ENCODE data around the gene XRN2.
"Not testable (repeated sequence)": the region's sequence is repeated elsewhere in the genome, so short reads cannot be mapped to it uniquely, and the experiment has no call there.

Gene XRN2

DNA sequence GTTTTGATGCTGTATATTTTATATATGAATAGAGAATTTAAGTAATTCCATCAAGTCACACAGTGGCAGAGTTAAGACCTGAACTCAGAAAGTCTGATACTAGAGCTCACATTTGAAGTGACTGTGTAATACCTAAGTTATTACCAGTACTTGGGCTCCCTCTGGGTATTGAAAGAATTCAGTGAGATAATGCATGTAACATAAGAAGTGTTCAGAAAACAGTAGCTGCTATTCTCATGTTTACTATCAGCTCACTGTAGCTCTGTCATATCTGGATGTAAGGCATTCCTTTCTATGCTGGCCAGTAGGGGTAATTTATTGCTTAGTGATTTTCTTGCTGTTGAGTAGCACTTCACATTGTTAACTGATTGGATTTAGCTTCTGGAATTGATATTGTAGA is 49.6 kb downstream of the XRN2 start:
- no peak for DNase-seq

GRCh38 chr20:21353236-21353635 is 50.1 kb downstream of the XRN2 start:
- no peak for DNase-seq

- DNase-seq: no peak
Measured at GRCh38 chr20:21355981-21356380, 52.9 kb downstream of the XRN2 start.

DNA sequence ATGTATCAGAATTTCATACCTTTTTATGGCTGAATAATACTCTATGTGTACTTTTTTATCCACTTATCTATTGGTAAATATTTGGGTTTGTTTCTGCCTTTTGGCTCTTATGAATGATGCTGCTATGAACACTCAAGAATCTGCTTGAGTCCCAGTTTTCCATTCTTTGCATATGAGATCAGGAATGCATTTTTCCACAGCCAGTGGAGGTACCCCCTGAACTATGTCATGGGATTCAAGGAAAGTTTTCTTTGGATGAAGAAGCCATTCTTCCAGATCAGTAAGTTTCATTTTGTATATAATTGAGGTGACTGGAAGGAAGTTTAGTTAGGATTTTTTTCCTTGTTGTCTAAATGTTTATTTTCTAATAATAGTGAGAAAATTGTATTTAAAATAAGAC is 53.3 kb downstream of the XRN2 start:
- no peak for DNase-seq

DNA sequence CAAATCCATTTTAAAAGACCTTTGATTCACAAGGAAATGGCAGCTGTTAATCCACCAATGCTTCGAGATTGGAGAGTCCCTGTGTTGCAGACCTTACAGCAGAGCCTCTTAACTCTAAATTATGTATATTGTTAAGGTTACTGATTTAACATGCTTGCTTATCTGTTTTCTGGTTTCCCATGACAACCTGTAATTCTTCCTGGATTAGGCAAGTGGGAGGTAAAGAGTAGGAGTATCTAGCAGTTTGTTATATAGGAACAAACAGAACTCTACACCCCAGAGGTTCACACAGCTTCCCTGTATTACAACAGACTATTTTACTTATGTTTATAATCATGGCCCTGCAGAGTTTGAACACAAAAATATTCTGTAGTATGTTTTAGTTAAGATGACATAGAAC is 54.7 kb downstream of the XRN2 start:
- no peak for DNase-seq

GRCh38 chr20:21358737-21359136 is 55.6 kb downstream of the XRN2 start:
- no peak for DNase-seq

DNA sequence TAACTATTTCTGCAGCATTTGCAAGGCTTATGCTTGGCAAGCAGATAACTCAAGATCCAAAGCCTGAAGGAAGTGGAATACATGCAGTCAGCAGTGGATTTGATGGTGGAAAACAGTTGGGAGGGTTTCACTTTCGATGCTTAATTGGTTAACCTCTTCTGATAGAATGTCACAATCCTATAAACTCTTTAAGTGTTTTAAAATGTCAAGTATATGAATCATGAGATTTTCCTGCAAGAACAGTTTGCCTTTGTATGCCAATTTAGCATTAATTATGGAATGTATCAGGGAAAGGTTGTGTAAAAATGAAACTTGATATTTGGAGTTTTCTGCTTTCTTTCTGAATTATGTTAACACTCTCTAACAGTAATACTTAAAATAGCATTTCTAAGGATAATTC is 57.6 kb downstream of the XRN2 start:
- no peak for DNase-seq

DNA sequence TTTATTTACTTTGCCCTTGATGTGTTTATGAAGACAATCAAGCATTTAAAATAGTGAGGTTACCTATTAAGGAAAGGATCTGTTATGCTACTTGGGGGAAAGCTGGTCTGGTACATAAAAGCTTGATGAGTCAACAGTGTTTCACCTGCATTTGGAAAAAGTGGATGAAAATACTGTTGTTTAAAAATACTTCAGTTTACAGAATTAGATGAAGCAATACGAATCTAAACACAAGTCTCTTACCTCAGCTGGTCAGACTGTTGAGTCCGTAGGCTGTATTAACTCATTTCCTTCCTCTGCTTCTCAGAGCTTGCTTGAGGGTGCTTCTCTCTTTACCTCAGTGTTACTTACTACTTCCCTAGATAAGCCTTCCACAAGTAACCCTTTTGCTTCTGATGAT is 58.1 kb downstream of the XRN2 start:
- no peak for DNase-seq

GRCh38 chr20:21364413-21364812 is 61.3 kb downstream of the XRN2 start:
- no peak for DNase-seq

DNA sequence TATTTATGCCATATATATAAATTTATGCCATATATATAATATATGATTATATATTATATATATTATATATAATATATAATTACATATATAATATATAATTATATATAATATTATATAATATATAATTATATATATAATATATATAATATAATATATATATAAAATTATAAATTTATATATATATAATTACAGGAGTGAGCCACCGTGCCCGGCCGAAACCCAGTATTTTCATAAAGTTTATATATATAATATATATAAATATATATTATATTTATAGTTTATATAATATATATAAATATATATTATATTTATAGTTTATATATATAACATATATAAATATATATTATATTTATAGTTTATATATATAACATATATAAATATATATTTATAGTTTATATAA is 62.6 kb downstream of the XRN2 start:
- DNase-seq: no peak

DNA sequence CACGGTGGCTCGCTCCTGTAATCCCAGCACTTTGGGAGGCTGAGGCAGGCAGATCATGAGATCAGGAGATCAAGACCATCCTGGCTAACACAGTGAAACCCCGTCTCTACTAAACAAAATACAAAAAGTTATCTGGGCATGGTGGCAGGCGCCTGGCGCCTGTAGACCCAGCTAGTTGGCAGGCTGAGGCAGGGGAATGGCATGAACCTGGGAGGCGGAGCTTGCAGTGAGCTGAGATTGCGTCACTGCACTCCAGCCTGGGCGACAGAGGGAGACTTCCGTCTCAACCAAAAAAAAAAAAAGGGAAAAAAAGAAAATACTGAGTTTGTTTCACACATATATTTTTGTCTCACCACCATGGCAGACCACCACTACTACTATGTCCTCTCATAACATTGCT is 63.1 kb downstream of the XRN2 start:
- DNase-seq: not testable (repeated sequence)

GRCh38 chr20:21368791-21369190 is 65.7 kb downstream of the XRN2 start:
- DNase-seq: no peak

DNA sequence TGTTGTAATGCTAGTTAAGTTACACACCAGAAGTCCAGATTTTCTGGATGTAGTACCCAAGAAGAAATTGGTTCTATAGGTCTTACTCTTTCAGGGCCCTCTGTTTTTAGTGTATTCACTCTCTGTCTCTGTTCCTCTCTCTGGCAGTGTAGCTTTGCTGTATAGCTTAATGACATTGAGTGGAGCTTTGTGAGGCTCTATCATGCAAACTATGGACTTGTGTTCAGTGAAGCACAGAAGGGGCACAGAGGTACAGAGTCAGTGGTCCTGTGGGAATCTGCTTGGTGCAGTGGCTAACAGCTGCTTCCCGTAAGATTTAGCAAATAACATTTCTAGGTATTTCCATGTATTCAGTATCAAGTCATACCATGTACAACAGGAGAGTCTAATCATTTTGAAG is 68.1 kb downstream of the XRN2 start:
- DNase-seq: no peak

DNA sequence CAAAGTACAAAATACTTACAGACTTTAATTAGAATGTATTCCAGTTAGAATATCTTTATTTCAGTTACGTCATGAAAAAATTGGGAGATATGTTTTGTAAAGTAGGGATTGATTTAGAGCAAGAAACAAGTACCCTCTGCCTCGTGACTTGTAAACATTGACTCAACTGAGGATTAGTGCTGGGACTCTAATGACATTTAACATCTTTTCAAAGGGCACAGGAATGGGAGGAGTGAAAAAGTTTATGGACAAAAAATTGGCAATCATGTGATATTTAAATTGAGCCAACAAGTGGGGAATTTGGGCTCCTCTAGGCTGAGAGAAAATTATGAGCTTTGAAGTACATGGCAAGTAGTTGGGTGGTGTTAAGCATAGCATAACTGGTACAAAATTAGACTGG is 68.9 kb downstream of the XRN2 start:
- no peak for DNase-seq

DNA sequence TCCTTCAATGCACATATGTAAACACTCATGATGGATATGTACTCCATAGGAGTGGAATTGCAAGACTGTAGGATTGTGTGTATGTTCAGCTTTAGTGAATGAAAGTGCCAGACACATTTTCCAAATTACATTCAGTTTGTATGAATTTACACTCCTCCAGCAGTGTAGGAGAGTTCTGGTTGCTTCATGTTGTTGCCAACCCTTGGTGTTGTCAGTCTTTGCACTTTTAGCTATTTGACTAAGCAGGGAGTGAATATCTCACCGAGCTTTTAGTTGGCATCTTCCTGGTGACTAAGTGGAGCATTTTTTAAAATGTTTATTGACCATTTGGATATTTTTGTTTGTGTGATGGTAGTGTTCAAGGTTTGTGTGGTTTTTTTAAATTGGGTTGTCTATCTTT is 70.3 kb downstream of the XRN2 start:
- DNase-seq: no peak

- no peak for DNase-seq
Measured at GRCh38 chr20:21376626-21377025, 73.5 kb downstream of the XRN2 start.

DNA sequence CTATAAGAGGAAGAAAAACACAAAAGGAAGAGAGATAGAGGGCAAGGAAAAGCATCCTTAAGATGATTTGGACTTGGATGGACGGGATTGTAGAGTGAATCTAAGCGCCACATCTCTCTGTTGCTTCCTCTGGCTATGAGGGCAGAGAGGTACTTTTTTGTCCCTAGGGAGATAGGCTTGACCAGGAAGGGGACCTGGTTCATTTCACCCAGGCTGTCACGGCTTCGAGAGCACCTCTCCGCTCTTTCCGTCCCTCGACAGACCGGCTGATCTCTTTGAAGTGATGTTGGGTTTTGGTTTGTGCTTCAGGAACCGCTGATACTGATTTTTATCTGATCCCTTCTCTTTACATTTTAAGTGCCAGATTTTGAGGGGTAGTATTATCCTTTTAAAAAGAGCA is 74.6 kb downstream of the XRN2 start:
- DNase-seq: no peak

- DNase-seq: no peak
Measured at GRCh38 chr20:21378259-21378658, 75.1 kb downstream of the XRN2 start.

- DNase-seq: no peak
Measured at GRCh38 chr20:21380711-21381110, 77.6 kb downstream of the XRN2 start.

DNA sequence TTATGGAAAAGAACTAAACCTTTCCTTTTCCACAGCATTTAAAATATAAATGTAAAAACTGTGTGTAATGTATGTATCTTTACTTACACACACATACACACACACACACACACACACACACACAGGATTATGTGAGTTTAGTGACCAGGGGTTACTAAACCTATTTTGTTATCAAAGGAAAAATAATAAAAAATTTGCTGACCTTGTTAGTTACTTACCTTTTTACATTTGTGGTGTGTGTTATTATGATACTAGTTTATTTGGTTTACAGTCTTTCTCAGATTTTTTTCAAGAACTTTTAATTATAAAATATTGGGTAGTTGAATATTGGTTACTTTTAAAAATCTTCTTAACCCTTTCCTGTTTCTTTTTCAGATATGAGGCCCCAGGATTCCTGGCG is 78.5 kb downstream of the XRN2 start:
- DNase-seq: no peak

GRCh38 chr20:21384308-21384892 is 81.3 kb downstream of the XRN2 start:
- DNase-seq: no peak

DNA sequence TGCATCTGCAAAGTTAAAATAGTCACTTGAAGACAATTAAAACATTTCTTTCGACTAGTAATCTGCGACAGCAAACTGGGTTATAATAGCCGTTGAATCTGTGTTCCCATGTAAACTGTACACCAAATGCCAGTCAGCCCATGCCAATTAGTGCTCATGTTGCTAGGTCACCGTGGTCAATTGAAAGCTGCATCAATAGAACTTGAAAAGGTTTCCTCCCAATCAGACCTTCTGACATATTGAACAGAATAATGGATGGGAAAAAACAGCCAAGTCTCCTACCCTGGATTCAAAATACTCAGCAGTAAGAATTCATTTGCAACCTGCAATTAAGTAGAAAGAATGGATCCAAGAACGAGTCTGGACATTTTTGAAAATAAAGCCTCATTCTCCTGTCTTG is 83.0 kb downstream of the XRN2 start:
- DNase-seq: no peak

DNA sequence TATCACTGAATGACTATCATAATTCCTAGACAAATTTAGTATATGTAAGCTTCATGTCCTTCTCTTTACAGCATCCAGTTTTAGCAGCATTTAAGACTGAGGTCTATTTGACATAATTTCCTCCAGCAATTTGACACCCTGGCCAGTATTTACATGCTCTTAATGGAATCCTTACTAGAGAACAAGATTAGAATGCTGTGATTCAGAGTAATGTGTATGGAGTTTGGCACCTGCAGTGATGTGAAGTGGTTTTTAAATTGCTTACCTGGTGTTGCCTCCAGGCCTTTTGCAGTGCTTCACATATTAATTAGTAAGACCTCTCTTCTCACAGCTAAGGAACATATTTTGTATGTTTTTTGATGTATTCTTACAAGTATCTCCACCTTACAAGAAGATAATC is 84.4 kb downstream of the XRN2 start:
- no peak for DNase-seq

DNA sequence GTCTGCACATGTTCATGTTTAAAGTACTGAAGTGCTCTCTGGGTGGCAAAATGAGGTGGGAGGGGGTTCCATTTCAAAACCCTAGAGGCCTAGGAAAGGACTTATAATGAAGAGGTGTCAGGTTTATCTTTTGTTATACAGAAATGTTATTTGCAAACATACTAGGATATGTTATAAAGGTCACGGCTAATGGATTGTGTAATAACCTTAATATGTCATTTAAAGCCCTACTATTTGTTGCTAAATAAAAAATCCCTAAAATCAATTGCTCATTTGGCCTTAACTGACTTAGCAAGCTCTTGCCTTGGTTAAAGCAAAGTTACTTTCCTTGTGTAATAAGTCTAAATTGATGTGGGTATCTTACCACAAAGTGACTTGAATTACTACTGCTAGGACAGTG is 85.4 kb downstream of the XRN2 start:
- DNase-seq: no peak

GRCh38 chr20:21389368-21389767 is 86.2 kb downstream of the XRN2 start:
- no peak for DNase-seq

DNA sequence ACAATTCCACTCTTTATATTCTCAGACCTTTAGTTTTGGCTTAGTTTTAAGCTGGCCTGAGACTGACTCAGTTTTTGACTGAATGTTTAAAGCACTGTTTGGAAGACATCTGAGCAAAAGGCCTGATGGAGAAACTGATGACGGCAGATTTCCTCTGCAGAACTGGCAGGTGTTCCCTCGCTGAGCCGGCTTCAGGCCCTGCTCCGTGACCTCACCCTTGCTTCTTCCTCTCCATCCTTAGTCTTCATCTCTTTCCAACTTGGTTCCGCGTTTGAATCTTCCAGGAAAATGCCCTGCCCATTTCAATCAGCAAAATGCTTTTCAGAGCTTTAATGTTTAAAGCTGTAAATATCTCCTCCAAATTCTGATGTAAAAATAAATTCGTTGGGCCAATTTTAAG is 87.6 kb downstream of the XRN2 start:
- DNase-seq: no peak

All from activated effector memory CD4-positive, alpha-beta T cell treated with Interleukin-2 at 50 U/mL for 16 hours (primary cell).